GM18517 (cell line): Measurements from ENCODE around the gene PIGV.

Experiments
- ATAC-seq: cut with Tn5 transposase; IDR thresholded peaks from one replicate; pipeline ENCODE4 v1.9.1; 2021; ENCODE audit warnings: mild to moderate bottlenecking, moderate library complexity; ENCODE audit not compliant: unreplicated experiment

PIGV gene

DNA sequence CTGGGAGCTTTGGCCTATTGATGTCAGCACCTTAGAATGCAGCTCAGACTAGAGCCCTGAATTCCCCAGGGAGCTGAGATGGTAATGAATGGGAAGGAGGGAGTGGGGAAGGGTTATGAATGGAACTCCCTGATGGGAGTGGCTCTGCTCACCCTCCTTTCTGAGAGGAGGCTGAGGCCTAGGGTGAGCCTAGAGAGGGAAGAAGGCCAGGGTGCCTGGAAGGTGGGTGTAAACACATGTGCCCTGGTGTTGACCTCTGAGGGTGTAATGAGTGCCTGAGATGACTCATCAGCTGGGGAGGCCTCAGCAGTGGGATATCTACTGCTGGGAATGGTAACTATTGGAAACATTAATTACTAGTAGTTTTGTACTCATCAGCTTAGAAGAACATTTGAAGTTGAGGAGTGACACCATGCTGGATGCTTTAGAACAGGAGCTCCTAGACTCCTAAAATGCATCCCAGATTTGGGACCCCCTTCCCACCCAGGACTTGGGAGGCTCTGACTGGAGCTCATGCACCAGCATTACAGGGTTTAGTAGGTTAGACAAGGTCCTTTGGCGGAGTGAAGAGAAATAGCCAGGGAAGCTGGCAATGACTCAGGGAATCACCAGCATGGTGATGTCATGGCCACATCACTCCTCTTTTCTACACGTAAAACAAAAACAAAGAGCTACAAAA, 16.0 kb upstream of the PIGV start:
- ATAC-seq, result no peak

GRCh38 chr1:26772687-26773086, 15.1 kb upstream of the PIGV start:
- ATAC-seq, result no peak

DNA sequence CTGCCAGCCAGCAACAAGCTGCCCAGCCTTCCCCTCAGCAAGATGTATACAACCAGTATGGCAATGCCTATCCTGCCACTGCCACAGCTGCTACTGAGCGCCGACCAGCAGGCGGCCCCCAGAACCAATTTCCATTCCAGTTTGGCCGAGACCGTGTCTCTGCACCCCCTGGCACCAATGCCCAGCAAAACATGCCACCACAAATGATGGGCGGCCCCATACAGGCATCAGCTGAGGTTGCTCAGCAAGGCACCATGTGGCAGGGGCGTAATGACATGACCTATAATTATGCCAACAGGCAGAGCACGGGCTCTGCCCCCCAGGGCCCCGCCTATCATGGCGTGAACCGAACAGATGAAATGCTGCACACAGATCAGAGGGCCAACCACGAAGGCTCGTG, 13.3 kb upstream of the PIGV start:
- ATAC-seq, result no peak

- no peak for ATAC-seq
Observed at GRCh38 chr1:26775666-26776065, 12.1 kb upstream of the PIGV start.

DNA sequence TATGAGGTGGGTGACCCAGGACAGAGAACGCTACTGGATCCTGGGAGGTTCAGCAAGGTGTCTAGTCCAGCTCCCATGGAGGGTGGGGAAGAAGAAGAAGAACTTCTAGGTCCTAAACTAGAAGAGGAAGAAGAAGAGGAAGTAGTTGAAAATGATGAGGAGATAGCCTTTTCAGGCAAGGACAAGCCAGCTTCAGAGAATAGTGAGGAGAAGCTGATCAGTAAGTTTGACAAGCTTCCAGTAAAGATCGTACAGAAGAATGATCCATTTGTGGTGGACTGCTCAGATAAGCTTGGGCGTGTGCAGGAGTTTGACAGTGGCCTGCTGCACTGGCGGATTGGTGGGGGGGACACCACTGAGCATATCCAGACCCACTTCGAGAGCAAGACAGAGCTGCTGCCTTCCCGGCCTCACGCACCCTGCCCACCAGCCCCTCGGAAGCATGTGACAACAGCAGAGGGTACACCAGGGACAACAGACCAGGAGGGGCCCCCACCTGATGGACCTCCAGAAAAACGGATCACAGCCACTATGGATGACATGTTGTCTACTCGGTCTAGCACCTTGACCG, 8.6 kb upstream of the PIGV start:
- ATAC-seq, result no peak

DNA sequence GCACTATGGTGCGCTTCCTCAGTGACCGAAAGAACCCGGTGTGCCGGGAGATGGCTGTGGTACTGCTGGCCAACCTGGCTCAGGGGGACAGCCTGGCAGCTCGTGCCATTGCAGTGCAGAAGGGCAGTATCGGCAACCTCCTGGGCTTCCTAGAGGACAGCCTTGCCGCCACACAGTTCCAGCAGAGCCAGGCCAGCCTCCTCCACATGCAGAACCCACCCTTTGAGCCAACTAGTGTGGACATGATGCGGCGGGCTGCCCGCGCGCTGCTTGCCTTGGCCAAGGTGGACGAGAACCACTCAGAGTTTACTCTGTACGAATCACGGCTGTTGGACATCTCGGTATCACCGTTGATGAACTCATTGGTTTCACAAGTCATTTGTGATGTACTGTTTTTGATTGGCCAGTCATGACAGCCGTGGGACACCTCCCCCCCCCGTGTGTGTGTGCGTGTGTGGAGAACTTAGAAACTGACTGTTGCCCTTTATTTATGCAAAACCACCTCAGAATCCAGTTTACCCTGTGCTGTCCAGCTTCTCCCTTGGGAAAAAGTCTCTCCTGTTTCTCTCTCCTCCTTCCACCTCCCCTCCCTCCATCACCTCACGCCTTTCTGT, 7.3 kb upstream of the PIGV start:
- no peak for ATAC-seq

- no peak for ATAC-seq
Observed at GRCh38 chr1:26781206-26781825, 6.4 kb upstream of the PIGV start.

- ATAC-seq, result no peak
Observed at GRCh38 chr1:26782521-26783212, 5.1 kb upstream of the PIGV start.

GRCh38 chr1:26783646-26784022, 4.1 kb upstream of the PIGV start:
- no peak for ATAC-seq

GRCh38 chr1:26784023-26784871, 3.5 kb upstream of the PIGV start:
- no peak for ATAC-seq

DNA sequence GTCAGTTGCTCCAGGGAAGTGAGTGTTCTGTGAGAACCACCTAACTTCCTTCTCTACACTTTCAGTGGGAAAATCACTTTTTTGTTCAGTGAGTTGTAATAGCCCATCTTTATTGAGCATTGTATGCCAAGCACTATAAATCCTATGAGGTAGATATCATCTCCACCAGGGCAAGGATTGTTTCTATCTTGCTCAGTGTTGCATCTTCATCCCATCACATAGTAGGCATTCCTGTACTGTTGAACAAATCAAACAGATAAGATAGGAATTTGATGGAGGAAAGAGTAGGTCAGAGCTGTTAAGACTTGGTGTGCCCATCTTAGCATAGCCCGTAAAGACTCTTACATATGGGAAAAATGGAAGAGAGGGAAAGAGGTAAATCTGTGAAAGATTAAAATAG, 2.9 kb upstream of the PIGV start:
- ATAC-seq, result no peak

DNA sequence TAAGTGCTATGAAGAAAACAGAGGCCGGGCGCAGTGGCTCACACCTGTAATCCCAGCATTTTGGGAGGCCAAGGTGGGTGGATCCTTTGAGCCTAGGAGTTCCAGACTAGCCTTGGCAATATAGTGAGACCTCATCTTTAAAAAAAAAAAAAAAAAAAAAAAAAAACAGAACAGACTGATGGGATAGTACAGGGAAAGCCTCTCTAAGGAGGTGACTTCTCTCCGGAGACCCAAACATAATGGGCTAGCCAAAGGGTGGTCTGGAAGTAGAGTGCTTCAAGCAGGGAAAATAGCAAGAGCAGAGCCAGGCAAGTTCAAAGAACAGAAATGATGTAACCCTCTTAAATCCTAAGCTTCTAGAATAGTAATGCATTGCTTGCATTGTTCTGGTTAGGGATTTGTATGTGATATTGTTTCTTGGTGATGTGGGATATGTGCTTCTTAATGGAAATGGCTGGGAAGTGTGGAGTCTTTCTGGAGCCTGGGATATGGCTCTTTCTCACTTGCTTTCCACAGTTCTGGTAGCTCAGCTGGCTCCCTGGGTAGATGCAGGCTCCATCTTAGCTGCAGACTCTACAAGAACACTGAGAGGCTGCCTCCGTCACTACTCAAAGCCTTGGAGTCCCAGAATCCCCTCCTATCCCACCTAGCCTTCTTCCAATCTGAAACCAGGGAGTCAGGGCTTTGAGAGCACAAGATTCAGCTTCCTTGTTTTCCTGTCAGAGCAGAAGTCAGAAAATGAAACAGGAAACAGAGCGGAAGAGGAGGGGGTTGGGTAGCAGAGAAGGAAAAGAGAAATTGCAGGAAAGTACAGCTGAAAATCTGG, 1.9 kb upstream of the PIGV start:
- ATAC-seq, result no peak

- peak; percentile 17 for ATAC-seq
Observed at GRCh38 chr1:26786437-26787380, 1.0 kb upstream of the PIGV start.

GRCh38 chr1:26787381-26787705, 407 bp upstream of the PIGV start:
- peak; percentile 40 for ATAC-seq

DNA sequence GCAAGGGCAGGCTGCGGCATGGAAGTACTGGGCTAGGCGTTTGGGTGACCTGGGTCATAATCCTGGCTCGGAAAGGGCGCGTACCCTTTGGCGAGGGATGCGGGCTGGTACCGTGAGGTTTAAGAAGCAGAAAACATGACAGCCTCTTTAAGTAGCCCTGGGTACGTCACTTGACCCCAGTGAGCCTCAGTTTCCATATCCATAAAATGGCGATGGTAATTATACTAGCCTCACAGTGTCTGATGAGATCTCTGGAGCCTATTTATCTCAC, 700 bp downstream of the PIGV start:
- no peak for ATAC-seq

GRCh38 chr1:26788836-26789611, 1.3 kb downstream of the PIGV start:
- no peak for ATAC-seq

DNA sequence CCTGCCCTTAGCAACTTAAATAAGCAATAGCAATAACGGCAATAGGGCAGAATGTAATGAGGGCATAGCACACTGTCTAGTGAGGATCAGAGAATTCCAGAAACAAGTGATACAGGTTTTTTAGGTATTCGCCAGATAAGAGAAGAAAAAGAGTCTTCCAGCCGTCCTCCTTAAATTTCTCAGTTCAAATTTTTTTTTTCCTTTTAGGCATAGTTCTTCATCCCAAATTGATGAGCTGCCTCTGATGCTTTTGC, 1.8 kb downstream of the PIGV start:
- ATAC-seq, result no peak

DNA sequence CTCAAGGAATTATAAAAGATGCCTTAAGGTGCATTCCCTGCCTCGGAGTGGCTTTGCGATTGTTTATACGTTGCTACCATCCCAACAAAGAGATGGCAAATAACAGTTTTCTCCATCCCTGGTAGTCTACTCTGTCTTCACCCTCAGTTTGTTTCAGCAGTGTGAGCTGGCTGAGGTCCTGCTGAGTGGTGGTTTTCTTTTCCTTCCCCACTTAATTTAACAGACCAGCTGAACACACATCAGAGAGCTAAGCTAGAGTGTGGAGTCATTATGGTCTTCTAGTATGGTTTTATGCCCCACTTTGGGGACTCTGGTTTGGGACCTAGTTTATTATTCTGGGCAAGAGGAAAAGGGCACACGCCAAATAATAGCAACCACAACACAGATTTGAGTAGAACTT, 2.2 kb downstream of the PIGV start:
- ATAC-seq, result no peak

GRCh38 chr1:26790551-26790953, 2.8 kb downstream of the PIGV start:
- no peak for ATAC-seq
